H1 (cell line): ENCODE data around the gene PTH2R. TPM values are rescaled to one million over a fixed set of nuclear protein-coding genes. Genes with fewer than 3 reads are reported as not detected.

Experiments used
- CHD1 ChIP-seq: IDR thresholded peaks from 2 replicates; pipeline ENCODE4 v1.6.1; 2012; ENCODE audit warnings: low read depth, low read length, improper control_type of control experiment
- EGR1 ChIP-seq: IDR thresholded peaks from 2 replicates; pipeline ENCODE4 v1.6.1; 2011; ENCODE audit warnings: low read depth, low read length, borderline replicate concordance
- GTF2F1 ChIP-seq: IDR thresholded peaks from 2 replicates; pipeline ENCODE4 v1.6.1; 2012; ENCODE audit warnings: low read depth, low read length, improper control_type of control experiment, borderline replicate concordance
- NRF1 ChIP-seq: IDR thresholded peaks from 2 replicates; pipeline ENCODE4 v1.6.1; 2011; ENCODE audit warnings: mild to moderate bottlenecking, low read depth, low read length, improper control_type of control experiment
- PHF8 ChIP-seq: fragments of 200-600 bp; sonication (generic); conservative IDR thresholded peaks from 2 replicates; pipeline ENCODE4 v1.7.1; 2012; ENCODE audit warnings: low read depth, mild to moderate bottlenecking, inconsistent platforms, low read length, moderate library complexity
- SP2 ChIP-seq: IDR thresholded peaks from 2 replicates; pipeline ENCODE4 v1.6.1; 2012; ENCODE audit warnings: mild to moderate bottlenecking, low read length, inconsistent platforms
- SP4 ChIP-seq: IDR thresholded peaks from 2 replicates; pipeline ENCODE4 v1.6.1; 2012; ENCODE audit warnings: low read length, inconsistent platforms
- TBP ChIP-seq: IDR thresholded peaks from 2 replicates; pipeline ENCODE4 v1.6.1; 2011; ENCODE audit warnings: low read depth, low read length, improper control_type of control experiment
- polyA plus RNA-seq, 7 experiments: library from polyadenylated mRNA; depleted of rRNA in 3 of 7; stranded (reverse) in 5 of 7; unstranded in 2 of 7; fragments of >200 nt in 5 of 7; fragments of 200-250 nt in 2 of 7; gene quantifications; 1 replicate in 5 of 7; 2 replicates in 1 of 7; 4 replicates in 1 of 7; pipeline versions ENCODE4 v1.2.1 to v1.2.3, GENCODE V29; 2011 to 2013; ENCODE audit warnings: missing spikeins in 2 of 7, mixed read lengths in 2 of 7
- total RNA-seq: library from RNA; stranded (reverse); fragmentation: NEBNext Ultra II Directional; extraction: Animal tissue kit (Norgen Biotek cat#: 25700); gene quantifications from 2 replicates; pipeline ENCODE4 v1.2.1, GENCODE V29; 2021
- TF ChIP-seq, protein P1 (sequence below): IDR thresholded peaks from 2 replicates; pipeline ENCODE4 v1.6.1; 2012; ENCODE audit warnings: low read length, inconsistent platforms
- TF ChIP-seq, protein P2 (sequence below): IDR thresholded peaks from 2 replicates; pipeline ENCODE4 v1.6.1; 2012; ENCODE audit warnings: inconsistent platforms

The PTH2R gene
- total and polyA plus RNA-seq, 2 of the 8 experiments (the other 6 are each of a cell fraction or from before 2014, with no cell fraction given) = 0.19 to 0.38 TPM

DNA sequence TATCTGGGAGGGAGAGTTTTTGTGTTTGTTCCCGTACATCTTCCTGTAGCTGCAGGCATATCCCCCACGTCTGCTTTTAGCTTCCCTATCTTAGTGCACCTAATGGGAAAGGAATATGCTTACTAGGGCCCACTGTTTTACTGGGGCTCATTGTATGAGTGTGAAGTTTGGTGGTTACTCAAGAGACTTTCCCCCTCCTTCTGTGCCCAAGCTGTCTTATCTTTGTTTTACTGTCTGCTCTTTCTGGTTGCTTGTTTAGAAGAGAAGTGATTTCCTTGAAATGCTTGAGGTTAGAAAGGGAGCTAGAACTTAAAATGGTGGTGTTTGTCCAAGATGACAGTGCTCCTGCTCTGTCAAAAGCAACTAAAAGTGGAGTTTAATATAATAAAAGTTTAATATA is 7.3 kb downstream of the PTH2R start (continued):
- TF ChIP-seq, protein P1, sequence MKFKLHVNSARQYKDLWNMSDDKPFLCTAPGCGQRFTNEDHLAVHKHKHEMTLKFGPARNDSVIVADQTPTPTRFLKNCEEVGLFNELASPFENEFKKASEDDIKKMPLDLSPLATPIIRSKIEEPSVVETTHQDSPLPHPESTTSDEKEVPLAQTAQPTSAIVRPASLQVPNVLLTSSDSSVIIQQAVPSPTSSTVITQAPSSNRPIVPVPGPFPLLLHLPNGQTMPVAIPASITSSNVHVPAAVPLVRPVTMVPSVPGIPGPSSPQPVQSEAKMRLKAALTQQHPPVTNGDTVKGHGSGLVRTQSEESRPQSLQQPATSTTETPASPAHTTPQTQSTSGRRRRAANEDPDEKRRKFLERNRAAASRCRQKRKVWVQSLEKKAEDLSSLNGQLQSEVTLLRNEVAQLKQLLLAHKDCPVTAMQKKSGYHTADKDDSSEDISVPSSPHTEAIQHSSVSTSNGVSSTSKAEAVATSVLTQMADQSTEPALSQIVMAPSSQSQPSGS = no peak
- no peak for TF ChIP-seq CHD1
- no peak for TF ChIP-seq PHF8
- TF ChIP-seq SP2 = no peak
- TF ChIP-seq SP4 = no peak
- TF ChIP-seq, protein P2, sequence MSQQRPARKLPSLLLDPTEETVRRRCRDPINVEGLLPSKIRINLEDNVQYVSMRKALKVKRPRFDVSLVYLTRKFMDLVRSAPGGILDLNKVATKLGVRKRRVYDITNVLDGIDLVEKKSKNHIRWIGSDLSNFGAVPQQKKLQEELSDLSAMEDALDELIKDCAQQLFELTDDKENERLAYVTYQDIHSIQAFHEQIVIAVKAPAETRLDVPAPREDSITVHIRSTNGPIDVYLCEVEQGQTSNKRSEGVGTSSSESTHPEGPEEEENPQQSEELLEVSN = no peak
- TF ChIP-seq NRF1 = no peak
- no peak for TF ChIP-seq TBP
- TF ChIP-seq EGR1 = no peak
- no peak for TF ChIP-seq GTF2F1
